Astrocyte (in vitro differentiated cells and primary cell): ENCODE data around the gene C19orf47. TPM values are rescaled to one million over a fixed set of nuclear protein-coding genes. Genes with fewer than 3 reads are reported as not detected.

Source experiments
- DNase-seq: peaks from one replicate; pipeline ENCODE4 v3.0.0-alpha.2; 2010; ENCODE audit warnings: low read depth
- FAIRE-seq: peaks from 2 replicates; lab custom pipeline; 2011; peaks lifted over from hg19 to GRCh38; lab: Jason Lieb, UNC
- H2AFZ ChIP-seq: 2 replicates; pipeline ENCODE4 v1.6.0; 2012; ENCODE audit warnings: low read depth, low read length, inconsistent platforms
- H3K27ac ChIP-seq: 2 replicates; pipeline ENCODE4 v1.5.1; 2011; ENCODE audit warnings: low read depth, low read length, inconsistent platforms
- H3K27me3 ChIP-seq: 2 replicates; pipeline ENCODE4 v1.6.0; 2011; ENCODE audit warnings: low read length, inconsistent platforms; ENCODE audit not compliant: insufficient read depth
- H3K36me3 ChIP-seq: 2 replicates; pipeline ENCODE4 v1.5.1; 2011; ENCODE audit warnings: low read length, inconsistent platforms; ENCODE audit not compliant: insufficient read depth
- H3K4me1 ChIP-seq: 2 replicates; pipeline ENCODE4 v1.5.1; 2011; ENCODE audit warnings: low read length, inconsistent platforms; ENCODE audit not compliant: insufficient read depth
- H3K4me2 ChIP-seq: 2 replicates; pipeline ENCODE4 v1.6.0; 2012; ENCODE audit warnings: low read length, inconsistent platforms
- H3K4me3 ChIP-seq: 2 replicates; pipeline ENCODE4 v1.5.1; 2011; ENCODE audit warnings: low read depth, mild to moderate bottlenecking, low read length, inconsistent platforms; ENCODE audit not compliant: insufficient read depth
- H3K79me2 ChIP-seq: 2 replicates; pipeline ENCODE4 v1.6.0; 2012; ENCODE audit warnings: mild to moderate bottlenecking, low read length, inconsistent platforms; ENCODE audit not compliant: insufficient read depth
- H3K9ac ChIP-seq: 2 replicates; pipeline ENCODE4 v1.6.0; 2012; ENCODE audit warnings: mild to moderate bottlenecking, low read length, inconsistent platforms
- H3K9me3 ChIP-seq: 2 replicates; pipeline ENCODE4 v1.5.1; 2012; ENCODE audit warnings: low read depth, mild to moderate bottlenecking, low read length, inconsistent platforms; ENCODE audit not compliant: insufficient read depth
- H4K20me1 ChIP-seq: 2 replicates; pipeline ENCODE4 v1.6.0; 2012; ENCODE audit warnings: low read length, inconsistent platforms; ENCODE audit not compliant: insufficient read depth
- H3K27ac Mint-ChIP-seq: one replicate; pipeline ENCODE4 v1.8.0; 2021; ENCODE audit warnings: mild to moderate bottlenecking, mixed read lengths; ENCODE audit not compliant: unreplicated experiment
- H3K27me3 Mint-ChIP-seq: one replicate; pipeline ENCODE4 v1.8.0; 2021; ENCODE audit warnings: low read depth, mixed read lengths; ENCODE audit not compliant: unreplicated experiment
- H3K36me3 Mint-ChIP-seq: one replicate; pipeline ENCODE4 v1.8.0; 2021; ENCODE audit warnings: low read depth, mixed read lengths; ENCODE audit not compliant: unreplicated experiment
- H3K4me1 Mint-ChIP-seq: one replicate; pipeline ENCODE4 v1.8.0; 2021; ENCODE audit warnings: low read depth, mixed read lengths; ENCODE audit not compliant: unreplicated experiment
- H3K4me3 Mint-ChIP-seq: one replicate; pipeline ENCODE4 v1.8.0; 2021; ENCODE audit warnings: mild to moderate bottlenecking, moderate library complexity, mixed read lengths; ENCODE audit not compliant: unreplicated experiment
- H3K9me3 Mint-ChIP-seq: one replicate; pipeline ENCODE4 v1.8.0; 2021; ENCODE audit warnings: mild to moderate bottlenecking, mixed read lengths; ENCODE audit not compliant: unreplicated experiment
- CTCF ChIP-seq: IDR thresholded peaks from 2 replicates; pipeline ENCODE4 v1.5.1; 2011; ENCODE audit warnings: low read depth, mild to moderate bottlenecking, inconsistent platforms, low read length, moderate library complexity; ENCODE audit not compliant: insufficient read depth
- EZH2 ChIP-seq: IDR thresholded peaks from 2 replicates; pipeline ENCODE4 v1.6.1; 2012; ENCODE audit warnings: mild to moderate bottlenecking, low read length, inconsistent platforms; ENCODE audit not compliant: insufficient read depth
- total RNA-seq: library from RNA; stranded (reverse); gene quantifications from 2 replicates; pipeline ENCODE4 v1.2.1, GENCODE V29; 2021

C19orf47 gene
- total RNA-seq, 1 donor from 2014 or later: 20.6 TPM

- Mint-ChIP-seq H3K4me1 (peaks cover 8% of the 10 kb centered on the region), H3K9me3 (no peaks in the 10 kb centered on the region), H3K27ac (no peak overlapping the region), H3K4me3 (no peak overlapping the region), H3K27me3 (no peaks in the 10 kb centered on the region), H3K36me3 (peaks cover 10% of the 10 kb centered on the region)
- DNase-seq (no peak), FAIRE-seq (no peak)
- Histone ChIP-seq H3K9ac (no peak overlapping the region), H3K79me2 (peaks cover 51% of the 10 kb centered on the region), H3K36me3 (no peaks in the 10 kb centered on the region), H3K27ac (no peak overlapping the region), H3K4me3 (no peak overlapping the region), H3K27me3 (no peaks in the 10 kb centered on the region), H2AFZ (no peak overlapping the region), H3K4me2 (no peak overlapping the region), H4K20me1 (peaks cover 29% of the 10 kb centered on the region), H3K9me3 (no peaks in the 10 kb centered on the region), H3K4me1 (peaks cover 3% of the 10 kb centered on the region)
- no peak for TF ChIP-seq EZH2
- no peak for TF ChIP-seq CTCF
Observed at GRCh38 chr19:40342644-40343311, 5.4 kb downstream of the C19orf47 start.

- Mint-ChIP-seq H3K9me3 (no peaks in the 10 kb centered on the region), H3K4me3 (peak overlapping the region; percentile 40)
- peaks cover 44% of the 10 kb centered on the region for H3K79me2 ChIP-seq
Observed at GRCh38 chr19:40341601-40342482, 6.4 kb downstream of the C19orf47 start.

More at GRCh38 chr19:40341601-40342482, 6.4 kb downstream of the C19orf47 start:
- Histone ChIP-seq H3K4me2 (no peak overlapping the region), H3K27ac (no peak overlapping the region), H3K4me1 (peaks cover under 1% of the 10 kb centered on the region), H2AFZ (no peak overlapping the region), H3K4me3 (no peak overlapping the region), H3K27me3 (no peaks in the 10 kb centered on the region), H3K36me3 (no peaks in the 10 kb centered on the region), H3K9me3 (no peaks in the 10 kb centered on the region), H3K9ac (peak overlapping the region; percentile 10), H4K20me1 (peaks cover 36% of the 10 kb centered on the region)
- peak overlapping the region; percentile 84 for H3K27ac Mint-ChIP-seq
- H3K27me3 Mint-ChIP-seq: no peaks in the 10 kb centered on the region
- H3K36me3 Mint-ChIP-seq: peaks cover 10% of the 10 kb centered on the region
- peaks cover 8% of the 10 kb centered on the region for H3K4me1 Mint-ChIP-seq
- no peak for TF ChIP-seq CTCF
- no peak for TF ChIP-seq EZH2
- DNase-seq: no peak
- no peak for FAIRE-seq
